HG02943 (cell line): ENCODE data around the gene RIT2.

Experiments
- ATAC-seq: cut with Tn5 transposase; IDR thresholded peaks from one replicate; pipeline ENCODE4 v1.9.1; 2021; ENCODE audit warnings: mild to moderate bottlenecking, low read depth, moderate library complexity; ENCODE audit not compliant: unreplicated experiment

RIT2 gene

GRCh38 chr18:42941021-42941420, 174.5 kb downstream of the RIT2 start:
- ATAC-seq: no peak

- ATAC-seq: no peak
Measured at GRCh38 chr18:42937436-42937835, 178.0 kb downstream of the RIT2 start.

- no peak for ATAC-seq
Measured at GRCh38 chr18:42936289-42936688, 179.2 kb downstream of the RIT2 start.

- ATAC-seq: no peak
Measured at GRCh38 chr18:42931491-42931890, 184.0 kb downstream of the RIT2 start.

- ATAC-seq: no peak
Measured at GRCh38 chr18:42929857-42930256, 185.6 kb downstream of the RIT2 start.

- ATAC-seq: no peak
Measured at GRCh38 chr18:42929181-42929580, 186.3 kb downstream of the RIT2 start.

GRCh38 chr18:42925036-42925435, 190.4 kb downstream of the RIT2 start:
- no peak for ATAC-seq

- ATAC-seq: no peak
Measured at GRCh38 chr18:42922363-42922762, 193.1 kb downstream of the RIT2 start.

GRCh38 chr18:42921226-42921737, 194.2 kb downstream of the RIT2 start:
- no peak for ATAC-seq

GRCh38 chr18:42920621-42921020, 194.9 kb downstream of the RIT2 start:
- no peak for ATAC-seq

- no peak for ATAC-seq
Measured at GRCh38 chr18:42915299-42915698, 200.2 kb downstream of the RIT2 start.

- no peak for ATAC-seq
Measured at GRCh38 chr18:42914476-42914875, 201.0 kb downstream of the RIT2 start.

- ATAC-seq: no peak
Measured at GRCh38 chr18:42909095-42909494, 206.4 kb downstream of the RIT2 start.

- ATAC-seq: no peak
Measured at GRCh38 chr18:42906761-42907160, 208.7 kb downstream of the RIT2 start.

GRCh38 chr18:42901161-42901560, 214.3 kb downstream of the RIT2 start:
- no peak for ATAC-seq

- no peak for ATAC-seq
Measured at GRCh38 chr18:42893977-42894376, 221.5 kb downstream of the RIT2 start.

GRCh38 chr18:42892181-42892580, 223.3 kb downstream of the RIT2 start:
- ATAC-seq: no peak

- ATAC-seq: no peak
Measured at GRCh38 chr18:42891705-42892104, 223.8 kb downstream of the RIT2 start.

GRCh38 chr18:42883169-42883568, 232.3 kb downstream of the RIT2 start:
- ATAC-seq: no peak

GRCh38 chr18:42882122-42882521, 233.4 kb downstream of the RIT2 start:
- ATAC-seq: no peak

GRCh38 chr18:42872838-42873237, 242.6 kb downstream of the RIT2 start:
- no peak for ATAC-seq

- ATAC-seq: no peak
Measured at GRCh38 chr18:42864876-42865275, 250.6 kb downstream of the RIT2 start.

- ATAC-seq: no peak
Measured at GRCh38 chr18:42861271-42861670, 254.2 kb downstream of the RIT2 start.
